Stimulated activated naive B cell treated with anti-CD40 and anti-IgM and Interleukin-4, amounts not matched to agents 10 μg/mL and 1 μg/mL and 100 μg/mL, for 72 hours (primary cell): ENCODE measurements around the gene FAM110D.

Source experiments
- ATAC-seq, 2 donors: fragments of 150-1000 bp; cut with Tn5 transposase; replicated peaks; 2 replicates each; pipeline ENCODE4 v1.10.0; 2021; ENCODE audit warnings: moderate library complexity in 1 of 2
- DNase-seq: peaks from one replicate; pipeline ENCODE4 v3.0.0; 2021
- H3K27ac Mint-ChIP-seq: one replicate; pipeline ENCODE4 v1.8.0; 2022; ENCODE audit warnings: mild to moderate bottlenecking, mixed read lengths
- H3K27me3 Mint-ChIP-seq, 2 donors: one replicate each; pipeline ENCODE4 v1.8.0; 2022; ENCODE audit warnings: mixed read lengths in 2 of 2
- H3K36me3 Mint-ChIP-seq, 2 donors: one replicate each; pipeline ENCODE4 v1.8.0; 2022; ENCODE audit warnings: mixed read lengths in 2 of 2, mild to moderate bottlenecking in 1 of 2
- H3K4me1 Mint-ChIP-seq, 2 donors: one replicate each; pipeline ENCODE4 v1.8.0; 2022; ENCODE audit warnings: mixed read lengths in 2 of 2, mild to moderate bottlenecking in 1 of 2
- H3K4me3 Mint-ChIP-seq, 2 donors: one replicate each; pipeline ENCODE4 v1.8.0; 2022; ENCODE audit warnings: mild to moderate bottlenecking in 2 of 2, mixed read lengths in 2 of 2, moderate library complexity in 1 of 2
- H3K9me3 Mint-ChIP-seq, 2 donors: one replicate each; pipeline ENCODE4 v1.8.0; 2022; ENCODE audit warnings: mixed read lengths in 2 of 2, mild to moderate bottlenecking in 1 of 2

Gene FAM110D

GRCh38 chr1:26145041-26145959 lies 13.6 kb upstream of the FAM110D start:
- Mint-ChIP-seq H3K4me3 (no peak overlapping the region), H3K36me3 (no peaks in the 10 kb centered on the region), H3K27me3 (peaks cover 4 to 11% of the 10 kb centered on the region in 2 donors), H3K9me3 (no peaks in the 10 kb centered on the region), H3K4me1 (peaks cover 0 to 2% of the 10 kb centered on the region in 2 donors), H3K27ac (no peak overlapping the region)
- DNase-seq (peak; percentile 47), ATAC-seq (peak; percentile 67 to 83)

GRCh38 chr1:26145960-26146294 lies 13.0 kb upstream of the FAM110D start:
- Mint-ChIP-seq H3K4me3 (no peak overlapping the region), H3K27me3 (peaks cover 4 to 11% of the 10 kb centered on the region in 2 donors), H3K9me3 (no peaks in the 10 kb centered on the region), H3K36me3 (no peaks in the 10 kb centered on the region), H3K4me1 (peaks cover 0 to 2% of the 10 kb centered on the region in 2 donors), H3K27ac (no peak overlapping the region)
- ATAC-seq (no peak), DNase-seq (no peak)

GRCh38 chr1:26148887-26149286 lies 10.0 kb upstream of the FAM110D start:
- Mint-ChIP-seq H3K36me3 (no peaks in the 10 kb centered on the region), H3K27me3 (peaks cover 4 to 13% of the 10 kb centered on the region in 2 donors), H3K4me1 (peaks cover 0 to 2% of the 10 kb centered on the region in 2 donors), H3K27ac (no peak overlapping the region), H3K9me3 (no peaks in the 10 kb centered on the region), H3K4me3 (no peak overlapping the region)
- DNase-seq (no peak), ATAC-seq (no peak)

GRCh38 chr1:26153966-26154532 lies 4.8 kb upstream of the FAM110D start:
- ATAC-seq (no peak), DNase-seq (no peak)
- H3K27ac Mint-ChIP-seq = no peak overlapping the region
- H3K27me3 Mint-ChIP-seq = peaks cover 32 to 45% of the 10 kb centered on the region in 2 donors
- H3K36me3 Mint-ChIP-seq = no peaks in the 10 kb centered on the region
- no peak overlapping the region for H3K4me3 Mint-ChIP-seq
- peaks cover 0 to 6% of the 10 kb centered on the region in 2 donors for H3K4me1 Mint-ChIP-seq
- H3K9me3 Mint-ChIP-seq = no peaks in the 10 kb centered on the region

GRCh38 chr1:26154750-26155149 lies 4.1 kb upstream of the FAM110D start:
- DNase-seq = no peak
- Mint-ChIP-seq H3K27me3 (peaks cover 33 to 52% of the 10 kb centered on the region in 2 donors), H3K36me3 (no peaks in the 10 kb centered on the region), H3K27ac (no peak overlapping the region), H3K4me1 (peaks cover 0 to 6% of the 10 kb centered on the region in 2 donors), H3K4me3 (no peak overlapping the region), H3K9me3 (no peaks in the 10 kb centered on the region)
- ATAC-seq = no peak

- no peak overlapping the region for H3K4me3 Mint-ChIP-seq
- H3K27me3 Mint-ChIP-seq = peaks cover 34 to 60% of the 10 kb centered on the region in 2 donors
- H3K27ac Mint-ChIP-seq = no peak overlapping the region
These were observed 3.3 kb upstream of the FAM110D start for GRCh38 chr1:26155370-26156284.

GRCh38 chr1:26156285-26157038 lies 2.4 kb upstream of the FAM110D start:
- Mint-ChIP-seq H3K27me3 (peaks cover 39 to 68% of the 10 kb centered on the region in 2 donors), H3K27ac (no peak overlapping the region), H3K4me3 (no peak overlapping the region), H3K4me1 (peaks cover 2 to 6% of the 10 kb centered on the region in 2 donors), H3K9me3 (no peaks in the 10 kb centered on the region), H3K36me3 (no peaks in the 10 kb centered on the region)
- peak in 1 of 2 donors; percentile 6 for ATAC-seq
- DNase-seq = no peak

More at GRCh38 chr1:26155370-26156284, 3.3 kb upstream of the FAM110D start:
- ATAC-seq (no peak), DNase-seq (no peak)
- Mint-ChIP-seq H3K36me3 (no peaks in the 10 kb centered on the region), H3K4me1 (peaks cover 0 to 6% of the 10 kb centered on the region in 2 donors), H3K9me3 (no peaks in the 10 kb centered on the region)

GRCh38 chr1:26158271-26158907 lies 490 bp upstream of the FAM110D start:
- H3K27me3 Mint-ChIP-seq = peaks cover 45 to 76% of the 10 kb centered on the region in 2 donors
- H3K36me3 Mint-ChIP-seq = no peaks in the 10 kb centered on the region
- no peak for DNase-seq
- H3K9me3 Mint-ChIP-seq = no peaks in the 10 kb centered on the region
- no peak overlapping the region for H3K4me3 Mint-ChIP-seq
- H3K4me1 Mint-ChIP-seq = peaks cover 6 to 11% of the 10 kb centered on the region in 2 donors
- H3K27ac Mint-ChIP-seq = no peak overlapping the region
- ATAC-seq = no peak

- DNase-seq (no peak), ATAC-seq (no peak)
- H3K4me3 Mint-ChIP-seq = no peak overlapping the region
- no peaks in the 10 kb centered on the region for H3K36me3 Mint-ChIP-seq
- H3K4me1 Mint-ChIP-seq = peaks cover 8 to 14% of the 10 kb centered on the region in 2 donors
- peaks cover 47 to 69% of the 10 kb centered on the region in 2 donors for H3K27me3 Mint-ChIP-seq
- no peak overlapping the region for H3K27ac Mint-ChIP-seq
- H3K9me3 Mint-ChIP-seq = no peaks in the 10 kb centered on the region
These were observed 812 bp downstream of the FAM110D start for GRCh38 chr1:26159743-26160039.

- peaks cover 15 to 25% of the 10 kb centered on the region in 2 donors for H3K4me1 Mint-ChIP-seq
- peak overlapping the region; percentile 53 to 73 for H3K4me3 Mint-ChIP-seq
- H3K27me3 Mint-ChIP-seq = peaks cover 44 to 65% of the 10 kb centered on the region in 2 donors
- no peak overlapping the region for H3K27ac Mint-ChIP-seq
- no peaks in the 10 kb centered on the region for H3K36me3 Mint-ChIP-seq
- H3K9me3 Mint-ChIP-seq = no peaks in the 10 kb centered on the region
- ATAC-seq (no peak), DNase-seq (no peak)
These were observed 1.9 kb downstream of the FAM110D start for GRCh38 chr1:26160527-26161414.

GRCh38 chr1:26161415-26162219 lies 2.7 kb downstream of the FAM110D start:
- Mint-ChIP-seq H3K4me1 (peaks cover 15 to 21% of the 10 kb centered on the region in 2 donors), H3K27me3 (peaks cover 38 to 56% of the 10 kb centered on the region in 2 donors), H3K4me3 (peak overlapping the region; percentile 57 to 73), H3K27ac (no peak overlapping the region), H3K9me3 (no peaks in the 10 kb centered on the region), H3K36me3 (no peaks in the 10 kb centered on the region)
- ATAC-seq = peak; percentile 56 to 68
- peak; percentile 33 for DNase-seq

- DNase-seq (no peak), ATAC-seq (no peak)
- peaks cover 36 to 51% of the 10 kb centered on the region in 2 donors for H3K27me3 Mint-ChIP-seq
- no peaks in the 10 kb centered on the region for H3K9me3 Mint-ChIP-seq
- H3K4me3 Mint-ChIP-seq = peak overlapping the region; percentile 57 to 68
- no peaks in the 10 kb centered on the region for H3K36me3 Mint-ChIP-seq
- no peak overlapping the region for H3K27ac Mint-ChIP-seq
- H3K4me1 Mint-ChIP-seq = peaks cover 15 to 19% of the 10 kb centered on the region in 2 donors
These were observed 3.4 kb downstream of the FAM110D start for GRCh38 chr1:26162220-26162709.
